ENCODE data around the gene MGMT.

The MGMT gene

DNA sequence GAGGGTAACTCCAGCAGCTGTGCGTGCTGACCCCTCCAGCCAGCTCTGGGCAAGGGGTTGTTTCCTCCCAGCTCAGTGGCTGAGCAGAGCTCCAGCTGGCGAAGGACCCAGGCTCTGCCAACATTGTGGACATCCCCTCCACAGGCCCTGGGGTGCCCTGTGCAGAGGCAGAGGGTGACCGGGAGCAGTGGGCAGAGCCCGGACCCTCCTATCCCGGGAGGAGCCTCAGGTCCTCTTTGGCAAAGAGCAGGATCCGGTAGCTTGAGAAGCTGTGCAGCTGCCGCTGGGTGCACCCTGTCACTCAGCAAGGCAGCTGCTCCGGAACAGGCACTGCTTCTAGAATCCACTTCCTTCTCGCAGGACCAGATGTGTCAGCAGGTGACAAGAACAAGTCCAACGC is 321.2 kb downstream of the MGMT start:
- DNase-seq (ENCODE audit: low read depth in 3 of 3, low spot score in 1 of 3): no peak

DNA sequence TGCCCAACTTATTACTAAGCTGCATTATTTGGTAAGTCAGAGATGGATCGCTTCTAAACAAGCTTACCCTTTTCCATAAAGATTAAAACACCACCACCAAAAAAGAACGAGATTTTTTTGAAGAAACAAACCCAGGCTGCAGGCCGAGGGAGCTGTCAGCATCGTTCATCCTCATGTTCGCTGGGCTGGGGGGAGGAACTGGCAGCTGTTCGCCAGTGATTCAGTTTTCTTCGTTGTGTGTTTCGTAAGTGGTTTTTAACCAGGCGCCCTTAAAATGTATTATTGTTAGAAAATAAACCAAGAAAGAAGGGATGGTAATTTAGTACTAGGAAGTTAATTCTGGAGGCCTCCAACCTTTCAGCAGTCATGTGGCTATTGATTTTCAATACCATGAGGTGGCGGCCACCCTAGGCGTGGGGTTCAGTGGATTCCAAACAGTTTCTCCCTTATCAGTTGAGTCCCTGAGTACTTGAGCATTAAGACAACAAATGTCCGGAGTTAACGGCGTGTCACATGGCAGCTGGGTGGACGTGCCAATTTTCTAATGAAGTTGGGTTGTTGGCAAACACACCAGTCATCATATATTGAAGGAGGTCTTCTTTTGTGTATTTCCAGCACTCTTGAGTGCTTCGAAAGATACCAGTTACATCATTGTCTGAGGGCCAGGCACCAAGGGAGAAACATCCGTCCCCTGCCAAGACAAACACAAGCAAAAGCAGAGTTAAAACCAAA is 323.8 kb downstream of the MGMT start:
- no peak for DNase-seq (ENCODE audit: low read depth in 3 of 3, low spot score in 1 of 3)

GRCh38 chr10:129792141-129792540 is 325.1 kb downstream of the MGMT start:
- no peak for DNase-seq (ENCODE audit: low read depth in 3 of 3, low spot score in 1 of 3)

GRCh38 chr10:129792864-129793263 is 325.8 kb downstream of the MGMT start:
- no peak for DNase-seq (ENCODE audit: low read depth in 3 of 3, low spot score in 1 of 3)

DNA sequence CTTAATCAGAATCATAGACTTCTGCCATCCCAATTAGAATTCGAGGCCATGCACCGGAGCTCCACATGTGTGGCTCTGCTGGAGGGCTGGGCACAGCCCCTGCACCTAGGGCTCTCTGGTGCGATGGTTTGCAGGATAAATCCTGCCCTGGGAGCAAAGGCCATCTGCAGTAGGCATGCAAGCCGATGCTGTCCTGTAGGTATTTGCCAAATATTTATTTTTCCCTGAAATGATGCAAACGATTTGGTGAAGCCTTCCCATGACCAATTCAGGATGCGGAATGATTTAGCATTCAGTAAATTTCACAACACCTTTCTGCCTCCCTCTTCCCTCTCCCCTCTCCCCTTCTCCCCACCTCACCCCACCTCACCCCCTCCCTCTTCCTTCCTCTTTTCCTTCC is 326.4 kb downstream of the MGMT start:
- no peak for DNase-seq (ENCODE audit: low read depth in 3 of 3, low spot score in 1 of 3)

DNA sequence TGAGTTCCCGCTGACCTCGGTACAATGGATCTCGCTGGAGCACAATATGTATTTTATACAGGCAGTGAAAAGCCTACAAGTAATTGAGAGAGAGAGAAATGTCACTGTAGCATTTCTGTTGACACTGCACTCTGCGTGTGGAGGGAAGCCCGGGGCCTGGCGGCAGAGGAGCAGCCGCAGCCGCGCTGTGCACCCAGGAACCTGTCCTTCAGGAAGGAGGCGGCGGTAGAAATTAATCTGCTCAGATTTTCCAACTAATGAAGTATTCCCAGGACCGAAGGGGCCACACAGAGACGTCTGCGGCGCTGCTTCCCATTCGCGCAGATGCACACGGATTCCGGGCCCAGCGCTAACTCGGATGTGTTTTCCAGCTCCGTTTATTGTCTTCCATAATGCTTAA is 327.0 kb downstream of the MGMT start:
- no peak for DNase-seq (ENCODE audit: low read depth in 3 of 3, low spot score in 1 of 3)

DNA sequence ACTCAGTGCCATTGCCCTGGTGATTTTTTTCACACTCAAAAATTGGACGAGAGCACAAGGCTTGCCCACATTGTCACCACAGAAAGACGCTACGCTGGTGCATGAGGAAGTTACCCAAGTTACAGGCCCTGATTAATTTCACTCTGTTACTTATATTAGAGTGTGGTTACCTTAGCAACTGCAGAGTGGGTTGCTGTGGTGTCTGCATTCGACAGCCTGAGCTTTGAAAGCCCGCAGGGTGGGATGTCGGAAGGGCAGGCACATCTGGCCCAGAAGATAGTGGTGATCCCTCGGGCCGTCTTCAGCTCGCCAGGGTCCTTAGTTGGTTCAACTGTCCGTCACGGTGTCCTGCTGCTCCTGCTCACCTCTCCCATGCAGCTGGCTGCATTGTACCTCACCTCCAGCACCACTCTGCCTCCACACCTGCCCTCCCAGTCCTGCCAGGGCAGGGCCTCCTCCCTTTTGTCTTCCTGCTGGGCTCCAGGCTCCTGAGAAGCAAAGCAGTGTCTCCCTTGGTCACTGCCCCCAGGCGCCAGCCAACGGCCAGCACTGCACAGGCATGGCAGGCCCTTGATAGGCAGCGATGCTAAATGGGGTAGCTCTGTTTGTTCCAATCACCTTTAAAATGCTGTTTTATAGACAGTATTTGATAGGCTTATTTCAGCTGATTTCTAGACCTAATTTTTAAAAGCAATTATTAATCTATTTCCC is 329.8 kb downstream of the MGMT start:
- no peak for DNase-seq (ENCODE audit: low read depth in 3 of 3, low spot score in 1 of 3)

DNA sequence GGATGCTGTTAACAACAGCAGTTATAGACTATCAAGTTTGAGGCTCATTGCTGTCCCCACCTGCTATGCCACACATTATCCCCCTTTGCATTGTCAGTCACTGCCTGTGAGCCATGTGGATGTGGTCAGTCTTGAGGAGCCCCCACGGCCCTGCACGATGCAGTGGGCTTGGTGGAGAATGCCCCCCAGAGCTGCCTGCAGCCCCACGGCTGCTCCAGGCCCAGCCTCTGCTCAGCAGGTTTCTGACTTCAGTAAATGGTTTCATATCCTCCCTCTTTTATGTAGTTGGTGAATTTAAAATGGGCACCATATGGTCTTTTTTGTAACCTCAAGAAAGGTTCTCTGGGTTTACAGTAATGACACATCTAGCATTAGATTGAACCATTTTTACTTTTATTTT is 332.9 kb downstream of the MGMT start:
- DNase-seq (ENCODE audit: low read depth in 3 of 3, low spot score in 1 of 3): no peak

- DNase-seq (ENCODE audit: low read depth in 3 of 3, low spot score in 1 of 3): no peak
Measured at GRCh38 chr10:129800796-129801340, 333.8 kb downstream of the MGMT start.

DNA sequence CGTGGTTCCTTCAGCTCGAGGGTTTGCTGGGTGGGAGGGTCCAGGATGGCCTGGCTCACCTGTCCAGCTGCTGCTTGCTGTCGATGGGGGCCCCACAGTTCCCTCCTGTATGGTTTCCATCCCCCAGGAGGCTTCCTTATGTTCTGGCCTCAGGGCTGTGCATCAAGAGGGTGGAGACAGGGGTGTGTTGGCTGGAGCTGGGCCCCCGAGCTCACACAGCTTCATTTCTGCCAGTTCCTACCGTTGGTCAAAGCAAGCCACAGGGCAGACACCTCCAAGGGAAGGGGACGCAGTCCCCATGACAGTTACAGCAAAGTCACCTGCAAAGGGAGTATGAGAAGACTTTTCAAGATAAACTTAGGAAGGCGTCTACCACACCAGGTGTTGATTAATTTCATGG is 340.2 kb downstream of the MGMT start:
- DNase-seq (ENCODE audit: low read depth in 3 of 3, low spot score in 1 of 3): no peak

DNA sequence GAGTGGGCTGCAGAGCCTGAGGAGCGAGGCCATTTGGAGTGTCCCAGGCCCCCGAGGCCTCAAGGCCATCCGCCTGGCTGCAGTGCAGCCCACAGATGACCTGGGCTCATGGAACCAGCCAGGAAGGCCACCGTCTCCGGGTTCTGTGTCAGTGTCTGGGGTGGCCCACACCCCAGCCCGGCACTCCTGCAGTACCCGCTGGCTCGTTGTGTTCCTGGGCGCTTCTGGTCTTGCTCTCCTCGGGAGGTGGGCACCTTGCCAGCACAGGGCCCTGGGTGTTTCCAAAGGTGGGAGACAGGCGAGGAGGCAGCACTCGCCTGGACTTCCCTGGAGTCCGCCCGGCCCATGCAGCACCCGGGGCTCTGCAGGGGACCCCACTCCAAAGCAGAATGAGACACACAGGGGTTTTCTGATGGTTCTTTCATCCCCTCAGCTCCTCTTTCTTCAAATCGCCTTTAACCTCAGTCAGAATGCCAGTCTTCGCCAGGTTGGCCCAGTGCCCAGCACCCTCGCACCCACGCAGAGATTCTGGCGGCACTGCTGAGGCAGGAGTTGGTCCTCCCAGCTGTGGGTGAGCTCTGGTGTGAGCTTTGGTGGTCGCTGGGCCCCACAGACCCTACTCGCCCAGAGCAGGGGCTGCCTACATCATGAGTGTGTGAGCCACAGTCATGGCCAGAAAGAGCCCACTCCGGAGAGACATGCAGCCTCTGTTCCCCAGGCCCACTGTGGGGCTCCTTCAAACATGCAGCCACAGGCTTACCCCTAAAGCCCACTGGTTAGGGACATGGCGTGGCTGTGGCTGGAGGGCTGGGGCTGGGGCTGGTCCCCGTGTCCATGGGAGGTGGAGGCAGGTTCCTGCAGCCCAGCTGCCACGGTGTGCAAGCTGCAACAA is 341.3 kb downstream of the MGMT start:
- no peak for DNase-seq (ENCODE audit: low read depth in 3 of 3, low spot score in 1 of 3)

DNA sequence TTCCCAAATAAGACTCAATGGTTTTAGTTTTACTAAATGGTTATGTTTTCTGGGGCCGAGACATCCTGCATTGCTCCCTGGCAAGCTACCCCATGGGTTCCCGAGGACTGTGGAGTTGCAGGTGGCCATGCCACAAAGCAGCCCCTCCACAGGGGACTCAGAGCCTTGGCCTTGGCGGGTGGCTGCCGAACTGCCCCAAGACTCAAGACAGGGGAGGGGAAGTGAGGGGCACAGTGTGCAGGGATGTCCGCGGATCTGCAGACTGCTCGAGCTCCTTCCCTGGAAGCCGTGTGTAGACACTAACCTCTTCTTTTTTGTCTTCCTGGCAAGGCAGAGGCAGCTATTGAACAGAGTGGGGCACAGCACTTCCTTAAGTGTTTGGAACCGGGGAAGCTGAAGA is 342.4 kb downstream of the MGMT start:
- no peak for DNase-seq (ENCODE audit: low read depth in 3 of 3, low spot score in 1 of 3)

DNA sequence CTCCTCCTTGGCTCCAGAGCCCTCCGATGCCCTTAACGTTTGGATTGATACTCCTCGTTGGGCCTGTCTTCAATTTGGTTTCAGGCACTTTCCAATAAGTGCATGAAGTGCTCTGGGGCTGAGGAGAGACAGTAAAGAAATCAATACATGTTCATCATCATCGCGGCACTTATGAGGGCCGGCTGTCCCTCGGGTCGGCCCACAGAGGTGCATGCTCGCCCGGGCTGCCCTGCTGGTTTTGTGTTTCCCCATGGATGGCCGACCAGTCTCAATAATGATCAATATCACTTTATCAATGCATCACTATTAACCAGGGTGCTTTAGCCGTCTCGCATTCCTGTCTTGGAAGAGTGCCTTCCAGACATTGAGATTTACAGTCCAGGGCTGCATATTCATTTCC is 342.8 kb downstream of the MGMT start:
- DNase-seq (ENCODE audit: low read depth in 3 of 3, low spot score in 1 of 3): no peak

DNA sequence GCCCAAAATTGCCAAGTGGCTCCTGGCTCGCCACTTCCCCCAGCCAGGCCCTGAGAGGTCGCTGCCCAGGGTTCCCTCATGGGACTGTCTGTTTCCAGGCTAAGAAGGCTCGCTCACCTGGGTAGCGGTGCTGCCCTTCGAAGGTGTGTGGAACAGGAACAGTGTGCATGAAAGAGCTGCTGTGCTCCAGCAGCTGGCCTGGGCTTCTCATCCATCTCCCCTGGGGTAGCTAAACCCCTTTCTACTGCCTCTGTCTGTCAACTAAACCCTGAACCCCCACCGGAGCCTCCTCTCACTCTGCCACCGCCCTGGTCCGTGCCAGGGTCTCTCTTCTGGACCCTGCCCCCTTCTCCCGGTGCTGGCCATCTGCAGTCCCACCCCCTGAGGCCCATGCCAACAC is 344.2 kb downstream of the MGMT start:
- DNase-seq (ENCODE audit: low read depth in 3 of 3, low spot score in 1 of 3): no peak

DNA sequence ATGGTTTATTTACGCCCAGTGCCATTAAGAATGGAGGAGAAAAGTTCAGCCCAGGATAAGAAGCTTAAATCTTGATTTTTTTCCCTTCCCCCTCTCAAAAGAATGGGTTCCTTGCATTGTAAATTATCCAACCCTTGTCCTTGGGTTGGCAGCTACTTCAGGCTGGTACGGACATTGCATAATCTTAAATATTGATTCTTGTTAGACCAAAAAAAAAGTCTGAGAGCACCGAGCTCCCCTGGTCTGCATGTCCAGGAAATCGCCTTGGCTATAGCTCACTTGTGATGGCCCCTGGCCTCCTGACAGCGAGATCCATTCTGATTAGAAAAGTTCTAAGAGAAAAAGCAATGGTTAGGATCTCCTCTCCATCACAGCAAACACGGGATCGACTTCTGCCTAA is 345.4 kb downstream of the MGMT start:
- DNase-seq (ENCODE audit: low read depth in 3 of 3, low spot score in 1 of 3): no peak

DNA sequence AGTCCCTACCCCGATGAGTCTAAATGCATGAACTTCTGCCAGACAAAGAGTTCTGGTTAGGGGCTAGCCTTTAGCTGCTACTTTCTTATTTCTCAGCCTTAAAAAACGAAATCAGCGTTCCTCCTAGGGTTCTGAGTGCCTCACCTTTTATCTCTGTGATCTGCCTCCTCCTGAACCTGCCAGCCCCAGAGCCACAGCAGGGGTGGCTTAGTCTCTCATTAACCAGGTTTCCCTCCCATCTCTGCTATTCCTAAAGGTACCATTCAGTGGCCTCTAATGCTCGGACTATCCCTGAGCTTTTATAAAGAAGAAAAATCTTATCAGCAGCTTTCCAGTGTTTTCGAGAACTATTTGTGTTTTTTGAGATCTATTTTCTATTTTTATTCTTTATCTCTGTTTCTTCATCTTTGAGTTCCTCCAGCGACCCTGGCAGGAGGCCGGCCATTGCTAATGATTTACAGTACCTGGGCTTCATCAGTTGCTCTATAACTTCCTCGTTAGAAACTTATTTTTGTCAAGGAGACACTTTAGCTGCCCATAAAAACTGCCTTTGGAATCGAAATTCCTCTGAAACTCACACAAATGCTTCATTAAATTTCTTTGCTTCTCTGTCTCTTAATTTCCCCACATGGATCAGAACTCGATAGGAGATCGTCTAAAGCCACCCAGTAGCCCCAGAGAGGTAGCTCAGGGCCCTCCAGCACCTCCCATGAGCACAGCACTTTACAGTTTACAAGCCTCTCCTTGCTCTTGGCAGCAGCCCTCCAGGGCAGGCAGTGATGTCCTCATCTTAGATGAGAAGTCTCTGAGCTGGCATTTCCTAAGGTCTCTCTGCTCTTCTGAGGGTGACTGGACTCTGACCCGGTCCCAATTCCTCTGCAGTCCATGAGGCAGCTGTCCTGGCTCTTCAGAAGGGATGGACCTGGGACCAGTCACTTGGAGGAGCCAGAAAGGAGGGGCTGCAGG is 347.9 kb downstream of the MGMT start:
- DNase-seq (ENCODE audit: low read depth in 3 of 3, low spot score in 1 of 3): no peak

DNA sequence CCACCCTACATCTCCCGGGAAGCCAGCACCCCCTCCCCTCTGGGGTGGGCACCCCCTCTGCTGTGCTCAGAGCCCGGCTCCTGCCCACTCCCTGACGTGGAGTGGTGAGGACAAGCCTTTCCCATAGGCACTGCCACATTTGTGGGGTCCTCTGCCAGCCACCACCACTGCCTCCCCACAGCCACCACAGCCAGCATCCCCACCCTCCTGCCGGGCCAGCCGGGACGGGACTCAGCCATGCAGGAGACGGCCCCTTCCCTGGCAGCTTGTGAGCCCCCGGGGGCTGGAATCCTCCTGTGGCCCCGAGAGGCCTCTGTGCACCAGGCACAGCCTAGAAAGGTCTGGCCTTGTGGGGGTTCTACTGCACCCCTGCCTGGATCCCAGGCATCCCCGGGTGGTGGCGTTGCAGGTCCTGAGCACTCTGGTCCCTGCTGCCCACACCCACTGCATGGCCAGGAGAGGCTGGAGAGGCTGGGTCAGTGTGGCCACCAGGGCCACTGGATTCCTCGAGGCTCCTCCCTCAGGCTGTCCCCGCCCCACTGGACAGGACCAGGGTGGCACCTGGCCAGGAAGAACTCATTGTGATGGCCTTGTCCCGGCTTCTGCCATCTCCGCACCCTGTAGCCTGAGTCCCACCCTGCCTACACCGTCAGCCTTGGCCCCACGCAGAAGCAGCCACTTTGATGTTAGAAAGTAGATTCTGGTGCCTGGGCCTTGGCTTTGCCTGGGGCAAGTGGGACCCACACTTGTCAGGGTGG is 349.0 kb downstream of the MGMT start:
- no peak for DNase-seq (ENCODE audit: low read depth in 3 of 3, low spot score in 1 of 3)

GRCh38 chr10:129816656-129817045 is 349.6 kb downstream of the MGMT start:
- no peak for DNase-seq (ENCODE audit: low read depth in 3 of 3, low spot score in 1 of 3)

Data from stimulated activated CD4-positive, alpha-beta T cell treated with anti-CD3 and anti-CD28 coated beads, TNF-alpha, amount 100 ng/mL, for 1 hour (primary cell).